ENCODE measurements around the gene LPCAT1. TPM values are rescaled to one million over a fixed set of nuclear protein-coding genes. Genes with fewer than 3 reads are reported as not detected.

Gene LPCAT1
- total RNA-seq, 1 donor from 2014 or later = 86.2 TPM

GRCh38 chr5:1445313-1445688 lies 78.5 kb downstream of the LPCAT1 start, which contains the start of gene SLC6A3:
Gene SLC6A3 (minus strand): TSS chr5:1445440. CDS start chr5:1443197, 2,243 bp downstream.
- TF ChIP-seq CTCF (IDR thresholded peaks at IDR 0.05) = no peak
- H3K36me3 ChIP-seq = no peaks in the 10 kb centered on the region
- H3K27ac ChIP-seq = no peak within 1 kb of the TSS
- peak in 1 of 2 donors; percentile 37 for DNase-seq (ENCODE audit: low spot score in 2 of 2)
- peaks cover 0 to 2% of the 10 kb centered on the region in 2 donors for H3K4me1 ChIP-seq
- H3K27me3 ChIP-seq = peaks cover 12% of the 10 kb centered on the region
- H3K4me3 ChIP-seq = peak within 1 kb of the TSS; percentile 16 to 41
- H3K9me3 ChIP-seq = no peaks in the 10 kb centered on the region
- intact Hi-C loops (cut with DNase I) = no loop called here

GRCh38 chr5:1444361-1445189 lies 79.2 kb downstream of the LPCAT1 start:
- H3K4me3 ChIP-seq = peak overlapping the region in 1 of 2 donors; percentile 16
- H3K4me1 ChIP-seq = peaks cover 0 to 2% of the 10 kb centered on the region in 2 donors
- peaks cover 12% of the 10 kb centered on the region for H3K27me3 ChIP-seq
- no peaks in the 10 kb centered on the region for H3K9me3 ChIP-seq
- H3K27ac ChIP-seq = no peak overlapping the region
- TF ChIP-seq CTCF (IDR thresholded peaks at IDR 0.05) = no peak
- no peak for DNase-seq (ENCODE audit: low spot score in 2 of 2)
- intact Hi-C loops (cut with DNase I) = no loop called here
- no peaks in the 10 kb centered on the region for H3K36me3 ChIP-seq

GRCh38 chr5:1443991-1444360 lies 79.8 kb downstream of the LPCAT1 start:
- H3K36me3 ChIP-seq = no peaks in the 10 kb centered on the region
- H3K4me3 ChIP-seq = no peak overlapping the region
- H3K9me3 ChIP-seq = no peaks in the 10 kb centered on the region
- H3K27me3 ChIP-seq = peaks cover 12% of the 10 kb centered on the region
- intact Hi-C loops (cut with DNase I) = no loop called here
- no peak overlapping the region for H3K27ac ChIP-seq
- H3K4me1 ChIP-seq = peaks cover 0 to 2% of the 10 kb centered on the region in 2 donors
- DNase-seq (ENCODE audit: low spot score in 2 of 2) = no peak
- TF ChIP-seq CTCF (IDR thresholded peaks at IDR 0.05) = no peak

GRCh38 chr5:1443171-1443570 lies 80.6 kb downstream of the LPCAT1 start:
- Histone ChIP-seq H3K36me3 (no peaks in the 10 kb centered on the region), H3K4me3 (no peak overlapping the region), H3K4me1 (peaks cover 0 to 2% of the 10 kb centered on the region in 2 donors), H3K27me3 (peaks cover 12% of the 10 kb centered on the region), H3K9me3 (no peaks in the 10 kb centered on the region), H3K27ac (no peak overlapping the region)
- no peak for DNase-seq (ENCODE audit: low spot score in 2 of 2)
- no peak for TF ChIP-seq CTCF (IDR thresholded peaks at IDR 0.05)
- intact Hi-C loops (cut with DNase I) = no loop called here

- Histone ChIP-seq H3K9me3 (no peaks in the 10 kb centered on the region), H3K4me3 (no peak overlapping the region), H3K27me3 (peaks cover 12% of the 10 kb centered on the region), H3K27ac (no peak overlapping the region), H3K36me3 (no peaks in the 10 kb centered on the region), H3K4me1 (peaks cover 0 to 2% of the 10 kb centered on the region in 2 donors)
- TF ChIP-seq CTCF (IDR thresholded peaks at IDR 0.05) = no peak
- no peak for DNase-seq (ENCODE audit: low spot score in 2 of 2)
- intact Hi-C loops (cut with DNase I) = no loop called here
Measured at GRCh38 chr5:1442222-1443145, 81.3 kb downstream of the LPCAT1 start.
